Adrenal gland (tissue), 12 donors: Measurements from ENCODE around the gene OGFOD1. TPM values are rescaled to one million over a fixed set of nuclear protein-coding genes. Genes with fewer than 3 reads are reported as not detected.

Experiments used
- DNase-seq, 7 donors: peaks; one replicate each; pipeline ENCODE4 v3.0.0-alpha.2; 2019 to 2020
- H3K27ac ChIP-seq, 5 donors: fragments of 200-600 bp; sonication (generic) in 4 of 5; 1 replicate in 3 of 5; 2 replicates in 2 of 5; pipeline versions ENCODE4 v1.5.1 to v1.8.0; 2016 to 2020; ENCODE audit warnings: mild to moderate bottlenecking in 1 of 5
- H3K27me3 ChIP-seq: fragments of 200-600 bp; 2 replicates; pipeline ENCODE4 v1.8.0; 2021
- H3K36me3 ChIP-seq, 2 donors: fragments of 200-600 bp; replicated peaks in 1 of 2; 1 replicate in 1 of 2; 2 replicates in 1 of 2; pipeline versions ENCODE4 v1.5.1 to v1.8.0; 2018 to 2022
- H3K4me1 ChIP-seq, 2 donors: fragments of 200-600 bp; replicated peaks in 1 of 2; 1 replicate in 1 of 2; 2 replicates in 1 of 2; pipeline versions ENCODE4 v1.5.1 to v1.8.0; 2018 to 2021
- H3K4me3 ChIP-seq, 4 donors: fragments of 200-600 bp; sonication (generic) in 3 of 4; one replicate each; pipeline ENCODE4 v1.5.1; 2016 to 2018
- H3K9me3 ChIP-seq, 3 donors: fragments of 200-600 bp; sonication (generic) in 1 of 3; replicated peaks in 1 of 3; 1 replicate in 2 of 3; 2 replicates in 1 of 3; pipeline versions ENCODE4 v1.5.1 to v1.8.0; 2016 to 2021
- POLR2A ChIP-seq, 2 donors: fragments of 450-650 bp; IDR thresholded peaks; one replicate each; pipeline ENCODE4 v1.6.1; 2017; ENCODE audit warnings: antibody characterized with exemption in 2 of 2, mild to moderate bottlenecking in 2 of 2, moderate library complexity in 1 of 2
- WGBS, 4 donors: extraction: QIAGEN DNeasy Blood & Tissue Kit in 2 of 4; methylation state at CpG; one replicate each; pipeline versions ENCODE4 v1.1.5 to v1.1.7; 2013 to 2017; 5-methylcytosine and 5-hydroxymethylcytosine counted together
- intact Hi-C, 2 donors: fragments of 100-400 bp; cut with DNase I; formaldehyde crosslinking; loops; one replicate each; pipeline versions ENCODE4 v1.14.1 to v1.15.0; 2022 to 2023
- polyA plus RNA-seq, 3 donors: library from polyadenylated mRNA; stranded (reverse); fragments of 200-250 nt in 2 of 3; fragments of 350-450 nt in 1 of 3; fragmentation: Illumina TruSeq in 1 of 3; extraction: RNeasy Lipid Tissue Mini Kit (QIAGEN cat#74804) in 1 of 3; gene quantifications; one replicate each; pipeline ENCODE4 v1.2.3, GENCODE V29; 2013 to 2014
- total RNA-seq, 9 donors: library from RNA; depleted of rRNA in 4 of 9; stranded (reverse); fragments of >200 nt in 4 of 9; fragments of 120-200 nt in 1 of 9; fragmentation: NEBNext Ultra II Directional in 1 of 9; extraction: Animal tissue kit (Norgen Biotek cat#: 25700) in 1 of 9; gene quantifications; one replicate each; pipeline versions ENCODE4 v1.1.0 to v1.2.4, GENCODE V29; 2013 to 2023
- TF ChIP-seq, protein P1 (sequence below), 6 experiments: fragments of 450-650 bp in 4 of 6; fragments of 200-600 bp in 2 of 6; sonication (generic) in 1 of 6; IDR thresholded peaks; 1 replicate in 5 of 6; 2 replicates in 1 of 6; pipeline versions ENCODE4 v1.5.1 to v1.8.0; 2016 to 2021; ENCODE audit warnings: antibody characterized with exemption in 6 of 6, mild to moderate bottlenecking in 2 of 6, moderate library complexity in 1 of 6
- donor health status: healthy with polysubstance abuse.
- donor health status: Bipolar disorder and iron deficiency.
- donor health status: DM: yes; HTN: yes; CAD: no.
- donor health status: DM: no; HTN: no; CAD: no.
- donor health status: DM: no; HTN: no; CAD: no.
- donor health status: DM: yes; HTN: yes; CAD: no.

Gene OGFOD1
- total and polyA plus RNA-seq, 12 donors, result 9.2 to 183 (median 53.5) TPM

DNA sequence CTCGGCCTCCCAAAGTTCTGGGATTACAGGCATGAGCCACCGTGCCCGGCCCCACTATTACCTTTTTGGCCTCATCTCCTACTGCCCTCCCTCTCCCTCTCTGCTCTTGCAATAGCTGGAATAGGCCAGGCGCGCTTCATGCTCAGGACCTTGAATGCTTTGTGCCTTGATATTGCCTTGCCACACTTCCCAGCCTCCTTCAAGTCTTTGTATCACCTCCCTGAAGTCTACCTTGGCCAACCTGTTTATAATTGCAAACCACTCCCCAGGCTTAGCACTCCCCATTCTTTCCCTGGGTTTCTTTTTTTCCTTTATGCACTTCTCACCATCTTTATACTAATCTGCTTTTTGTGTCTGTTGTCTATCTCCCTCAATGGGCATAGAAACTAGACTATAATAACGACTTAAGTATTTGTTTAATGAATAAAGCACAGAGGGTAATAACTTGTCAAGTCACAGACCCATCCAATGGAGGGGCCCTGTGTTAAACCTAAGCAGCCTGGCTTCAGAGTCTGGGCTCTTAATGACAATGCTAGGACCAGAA is 6.6 kb downstream of the OGFOD1 start:
- intact Hi-C loops, result no loop called here
- 87 to 97% (median 90%) methylated on average over 6 of the region's 6 CpGs for WGBS, 4 donors
- H3K9me3 ChIP-seq, result no peaks in the 10 kb centered on the region
- peaks cover 0 to 10% of the 10 kb centered on the region in 2 donors for H3K4me1 ChIP-seq
- H3K27ac ChIP-seq, result no peak overlapping the region
- no peaks in the 10 kb centered on the region for H3K27me3 ChIP-seq
- TF ChIP-seq, protein P1, sequence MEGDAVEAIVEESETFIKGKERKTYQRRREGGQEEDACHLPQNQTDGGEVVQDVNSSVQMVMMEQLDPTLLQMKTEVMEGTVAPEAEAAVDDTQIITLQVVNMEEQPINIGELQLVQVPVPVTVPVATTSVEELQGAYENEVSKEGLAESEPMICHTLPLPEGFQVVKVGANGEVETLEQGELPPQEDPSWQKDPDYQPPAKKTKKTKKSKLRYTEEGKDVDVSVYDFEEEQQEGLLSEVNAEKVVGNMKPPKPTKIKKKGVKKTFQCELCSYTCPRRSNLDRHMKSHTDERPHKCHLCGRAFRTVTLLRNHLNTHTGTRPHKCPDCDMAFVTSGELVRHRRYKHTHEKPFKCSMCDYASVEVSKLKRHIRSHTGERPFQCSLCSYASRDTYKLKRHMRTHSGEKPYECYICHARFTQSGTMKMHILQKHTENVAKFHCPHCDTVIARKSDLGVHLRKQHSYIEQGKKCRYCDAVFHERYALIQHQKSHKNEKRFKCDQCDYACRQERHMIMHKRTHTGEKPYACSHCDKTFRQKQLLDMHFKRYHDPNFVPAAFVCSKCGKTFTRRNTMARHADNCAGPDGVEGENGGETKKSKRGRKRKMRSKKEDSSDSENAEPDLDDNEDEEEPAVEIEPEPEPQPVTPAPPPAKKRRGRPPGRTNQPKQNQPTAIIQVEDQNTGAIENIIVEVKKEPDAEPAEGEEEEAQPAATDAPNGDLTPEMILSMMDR (IDR thresholded peaks at IDR 0.05), result no peak
- no peak for TF ChIP-seq POLR2A (IDR thresholded peaks at IDR 0.05)
- H3K4me3 ChIP-seq, result no peak overlapping the region
- peaks cover 0 to 49% of the 10 kb centered on the region in 2 donors for H3K36me3 ChIP-seq
- no peak for DNase-seq

DNA sequence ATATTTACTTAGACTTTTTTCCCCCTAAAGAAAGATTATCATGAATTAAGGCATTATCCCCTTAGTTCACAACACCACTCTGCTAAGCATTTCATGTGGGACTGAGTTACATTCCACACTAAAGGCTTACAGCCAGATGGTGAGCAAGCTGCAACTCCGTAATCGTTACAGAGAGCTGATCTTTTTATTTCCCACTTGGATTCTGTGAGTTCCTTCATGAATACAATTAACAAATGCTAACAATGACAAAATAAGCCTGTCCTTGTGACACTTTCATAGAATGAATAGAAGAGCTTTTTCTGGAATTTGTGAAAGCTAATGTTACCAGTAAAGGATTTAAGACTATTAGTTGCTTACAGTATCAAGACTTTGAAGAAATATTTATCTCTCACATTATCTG is 8.7 kb downstream of the OGFOD1 start:
- 83 to 93% (median 90%) methylated on average over 2 of the region's 2 CpGs for WGBS, 4 donors
- no peak overlapping the region for H3K4me3 ChIP-seq
- intact Hi-C loops, result no loop called here
- no peaks in the 10 kb centered on the region for H3K27me3 ChIP-seq
- DNase-seq, result no peak
- H3K27ac ChIP-seq, result no peak overlapping the region
- H3K4me1 ChIP-seq, result peaks cover 0 to 7% of the 10 kb centered on the region in 2 donors
- H3K36me3 ChIP-seq, result peaks cover 0 to 47% of the 10 kb centered on the region in 2 donors
- H3K9me3 ChIP-seq, result no peaks in the 10 kb centered on the region
- TF ChIP-seq, protein P1 (IDR thresholded peaks at IDR 0.05), result no peak
- TF ChIP-seq POLR2A (IDR thresholded peaks at IDR 0.05), result no peak

DNA sequence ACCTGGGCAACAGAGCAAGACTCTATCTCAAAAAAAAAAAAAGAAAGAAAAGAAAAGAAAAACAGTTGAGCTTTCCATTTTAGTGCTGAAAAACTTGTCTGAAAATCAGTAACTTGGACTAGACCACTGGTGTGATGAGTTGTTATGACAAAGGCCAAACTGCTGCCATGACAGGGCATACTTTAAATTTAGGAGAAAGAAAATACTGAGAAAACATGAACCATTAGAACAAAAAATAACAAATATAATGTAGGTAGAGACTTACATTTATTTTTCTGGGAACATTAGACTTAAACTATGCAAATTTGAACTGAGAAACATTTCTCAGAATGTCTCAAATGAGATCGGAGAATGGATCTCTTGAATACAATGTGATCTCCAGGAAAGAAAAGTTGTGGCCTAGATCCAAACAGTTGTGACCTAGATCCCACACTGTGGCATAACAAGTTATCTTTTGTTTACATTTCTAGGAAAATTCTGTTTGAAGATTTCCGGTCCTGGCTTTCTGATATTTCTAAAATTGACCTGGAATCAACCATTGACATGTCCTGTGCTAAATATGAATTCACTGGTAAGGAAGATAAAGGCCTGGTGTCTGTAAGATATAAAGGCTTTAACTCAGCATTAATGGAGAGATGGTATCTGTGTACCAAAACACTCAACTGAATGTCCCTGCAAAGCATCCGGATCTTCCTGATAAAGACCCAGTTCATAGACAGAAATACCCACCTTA is 10.9 kb downstream of the OGFOD1 start:
- H3K4me3 ChIP-seq, result no peak overlapping the region
- peaks cover 0 to 47% of the 10 kb centered on the region in 2 donors for H3K36me3 ChIP-seq
- no peak for TF ChIP-seq POLR2A (IDR thresholded peaks at IDR 0.05)
- TF ChIP-seq, protein P1 (IDR thresholded peaks at IDR 0.05), result no peak
- 40 to 65% (median 59%) methylated on average over 3 of the region's 3 CpGs for WGBS, 4 donors
- no peak overlapping the region for H3K27ac ChIP-seq
- intact Hi-C loops, result no loop called here
- H3K9me3 ChIP-seq, result no peaks in the 10 kb centered on the region
- H3K4me1 ChIP-seq, result peaks cover 0 to 7% of the 10 kb centered on the region in 2 donors
- DNase-seq, result peak in 2 of 7 donors; percentile 18 to 24
- H3K27me3 ChIP-seq, result no peaks in the 10 kb centered on the region

DNA sequence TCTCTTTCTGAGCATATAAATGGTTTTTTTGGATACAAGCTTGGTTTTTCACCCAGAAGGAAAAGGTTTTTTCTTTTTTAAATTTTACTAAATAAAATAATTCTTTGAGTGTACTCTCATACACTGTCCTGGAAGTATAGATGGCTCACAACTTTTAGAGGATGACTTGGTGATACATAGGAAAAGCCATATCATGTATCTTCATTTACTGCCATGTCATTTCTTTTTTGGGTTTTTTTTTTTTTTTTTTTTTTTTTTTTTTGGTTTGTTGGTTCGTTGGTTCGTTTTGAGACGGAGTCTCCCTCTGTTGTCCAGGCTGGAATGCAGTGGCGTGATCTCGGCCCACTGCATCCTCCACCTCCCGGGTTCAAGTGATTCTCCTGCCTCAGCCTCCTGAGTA is 11.8 kb downstream of the OGFOD1 start:
- intact Hi-C loops, result no loop called here
- 94 to 98% (median 97%) methylated on average over 6 of the region's 6 CpGs for WGBS, 4 donors
- no peak for TF ChIP-seq POLR2A (IDR thresholded peaks at IDR 0.05)
- TF ChIP-seq, protein P1 (IDR thresholded peaks at IDR 0.05), result no peak
- Histone ChIP-seq H3K27me3 (no peaks in the 10 kb centered on the region), H3K27ac (no peak overlapping the region), H3K36me3 (peaks cover 0 to 50% of the 10 kb centered on the region in 2 donors), H3K4me3 (no peak overlapping the region), H3K9me3 (no peaks in the 10 kb centered on the region), H3K4me1 (peaks cover 0 to 7% of the 10 kb centered on the region in 2 donors)
- no peak for DNase-seq
